GM19035 (cell line): ENCODE results near the gene KCNK7.
"Not testable (repeated sequence)": the region's sequence is repeated elsewhere in the genome, so short reads cannot be mapped to it uniquely, and the experiment has no call there.

Source experiments
- ATAC-seq: cut with Tn5 transposase; IDR thresholded peaks from one replicate; pipeline ENCODE4 v1.9.1; 2021; ENCODE audit not compliant: unreplicated experiment

Gene KCNK7, protein sequence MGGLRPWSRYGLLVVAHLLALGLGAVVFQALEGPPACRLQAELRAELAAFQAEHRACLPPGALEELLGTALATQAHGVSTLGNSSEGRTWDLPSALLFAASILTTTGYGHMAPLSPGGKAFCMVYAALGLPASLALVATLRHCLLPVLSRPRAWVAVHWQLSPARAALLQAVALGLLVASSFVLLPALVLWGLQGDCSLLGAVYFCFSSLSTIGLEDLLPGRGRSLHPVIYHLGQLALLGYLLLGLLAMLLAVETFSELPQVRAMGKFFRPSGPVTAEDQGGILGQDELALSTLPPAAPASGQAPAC

DNA sequence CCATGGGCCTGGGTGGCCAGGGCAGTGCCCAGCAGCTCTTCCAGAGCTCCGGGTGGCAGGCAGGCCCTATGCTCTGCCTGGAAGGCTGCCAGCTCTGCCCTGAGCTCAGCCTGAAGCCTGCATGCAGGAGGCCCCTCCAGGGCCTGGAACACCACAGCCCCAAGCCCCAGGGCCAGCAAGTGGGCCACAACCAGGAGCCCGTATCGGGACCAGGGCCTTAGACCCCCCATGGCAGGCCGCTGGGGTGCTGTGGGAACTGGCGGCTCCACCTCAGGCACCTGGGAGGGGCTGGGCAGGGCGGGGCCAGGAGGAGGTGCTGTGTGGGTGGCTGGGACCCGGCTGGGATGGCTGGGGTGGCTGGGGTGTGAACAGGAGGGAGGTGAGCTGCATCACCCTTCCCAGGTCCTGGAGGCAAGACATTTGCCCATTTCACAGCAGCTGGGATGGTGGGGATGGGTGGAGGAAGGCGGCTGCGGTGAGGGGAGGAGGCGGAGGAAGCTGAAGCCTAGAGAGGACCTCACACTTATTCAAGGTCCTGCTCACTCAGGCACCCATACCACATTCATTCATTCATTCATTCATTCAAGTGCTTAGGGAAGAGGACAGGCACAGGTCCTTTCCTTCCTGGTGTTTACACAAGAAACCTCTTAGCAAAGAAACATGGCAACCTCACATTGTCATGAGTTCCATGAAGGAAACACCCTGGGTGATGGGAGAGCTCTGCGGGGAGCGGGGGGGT is at the start of gene KCNK7:
TSS of gene KCNK7 (minus strand) at position 258 of the 739 bp plus-strand sequence. CDS start at position 230, 28 bp downstream.
- no peak for ATAC-seq

DNA sequence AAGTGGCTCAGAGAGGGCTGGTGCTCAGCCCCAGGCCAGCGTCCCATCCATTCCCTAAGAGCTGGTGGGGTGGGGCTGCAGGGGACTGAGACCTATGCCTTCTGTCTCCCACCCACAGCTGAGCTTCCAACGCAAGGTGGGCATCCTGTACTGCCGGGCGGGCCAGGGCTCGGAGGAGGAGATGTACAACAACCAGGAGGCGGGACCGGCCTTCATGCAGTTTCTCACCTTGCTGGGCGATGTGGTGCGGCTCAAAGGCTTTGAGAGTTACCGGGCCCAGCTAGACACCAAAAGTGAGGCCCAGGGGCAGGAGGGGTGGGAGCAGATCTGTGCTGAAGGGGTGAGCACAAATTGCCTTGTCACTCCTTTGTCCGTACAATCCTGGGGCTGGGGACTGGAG is 49.2 kb upstream of the KCNK7 start:
- no peak for ATAC-seq

DNA sequence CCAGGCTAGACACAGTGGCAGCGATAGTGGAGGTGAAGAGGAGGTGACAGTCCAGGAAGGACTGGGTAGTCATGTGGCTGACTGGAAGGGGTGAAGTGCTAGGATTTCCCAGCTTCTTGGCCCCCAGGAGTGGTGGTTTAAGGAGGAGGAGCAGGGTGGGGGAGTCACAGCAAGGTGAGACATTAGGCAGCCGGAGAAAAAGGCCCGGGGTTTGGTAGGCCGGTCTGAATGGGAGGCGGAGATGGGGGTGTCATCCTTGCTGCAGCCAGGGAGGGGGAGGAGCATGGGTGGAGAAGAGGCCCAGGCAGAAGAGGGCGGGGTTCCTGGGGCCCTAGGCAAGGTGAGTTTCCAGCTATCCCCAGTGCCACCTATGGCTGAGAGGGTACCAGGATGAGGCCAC is 48.4 kb upstream of the KCNK7 start:
- ATAC-seq: no peak

DNA sequence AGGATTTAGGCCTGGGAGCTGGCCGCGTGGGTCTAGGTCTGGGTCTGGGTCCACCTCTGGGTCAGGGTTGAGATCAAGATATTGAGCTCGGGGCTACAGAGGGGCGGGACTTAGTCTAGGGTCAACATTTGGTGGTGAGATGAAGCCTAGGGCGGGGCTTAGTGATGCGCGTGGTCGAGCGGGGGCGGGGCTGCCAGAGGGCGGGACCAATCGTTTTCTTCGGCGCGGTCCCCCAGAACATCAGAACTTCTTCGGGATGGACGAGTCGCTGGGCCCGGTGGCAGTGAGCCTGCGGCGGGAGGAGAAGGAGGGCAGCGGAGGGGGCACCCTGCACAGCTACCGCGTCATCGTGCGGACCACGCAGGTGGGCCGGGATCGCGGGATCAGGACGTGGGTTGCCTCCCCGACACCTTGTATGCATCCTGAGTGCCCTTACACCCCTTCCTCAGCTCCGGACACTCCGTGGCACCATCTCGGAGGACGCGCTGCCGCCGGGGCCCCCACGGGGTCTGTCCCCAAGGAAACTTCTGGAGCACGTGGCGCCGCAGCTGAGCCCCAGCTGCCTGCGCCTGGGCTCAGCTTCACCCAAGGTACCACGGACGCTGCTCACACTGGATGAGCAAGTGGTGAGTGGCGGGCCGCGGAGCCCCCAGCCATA is 46.5 kb upstream of the KCNK7 start:
- no peak for ATAC-seq

DNA sequence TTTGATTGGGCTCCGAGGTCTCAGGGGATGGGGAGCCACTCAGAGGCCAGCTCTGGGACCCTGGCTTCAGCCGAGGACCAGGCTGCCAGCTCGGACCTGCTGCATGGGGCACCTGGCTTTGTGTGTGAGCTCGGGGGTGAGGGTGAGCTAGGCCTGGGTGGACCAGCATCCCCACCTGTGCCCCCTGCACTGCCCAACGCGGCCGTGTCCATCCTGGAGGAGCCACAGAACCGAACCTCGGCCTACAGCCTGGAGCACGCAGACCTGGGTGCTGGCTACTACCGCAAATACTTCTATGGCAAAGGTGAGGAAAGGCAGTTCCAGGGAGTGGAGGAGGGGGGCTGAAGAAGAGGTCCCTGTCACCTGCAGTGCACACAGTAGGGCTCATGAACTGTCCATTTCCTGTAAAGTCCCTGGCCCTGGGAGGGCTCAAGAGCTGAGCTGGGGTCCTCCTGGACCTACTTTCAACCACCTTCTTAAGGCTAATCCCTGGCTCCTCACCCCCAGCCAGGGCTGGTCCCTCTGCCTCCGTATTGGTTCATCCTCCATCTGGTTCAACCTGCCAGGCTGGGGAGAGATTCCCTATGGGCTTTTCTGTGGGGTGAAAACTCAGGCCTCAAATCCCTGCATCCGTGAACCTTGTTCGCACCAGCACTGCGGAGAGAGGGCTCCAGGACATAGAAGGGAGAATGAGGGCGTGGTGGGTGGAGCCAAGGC is 45.9 kb upstream of the KCNK7 start:
- ATAC-seq: no peak

DNA sequence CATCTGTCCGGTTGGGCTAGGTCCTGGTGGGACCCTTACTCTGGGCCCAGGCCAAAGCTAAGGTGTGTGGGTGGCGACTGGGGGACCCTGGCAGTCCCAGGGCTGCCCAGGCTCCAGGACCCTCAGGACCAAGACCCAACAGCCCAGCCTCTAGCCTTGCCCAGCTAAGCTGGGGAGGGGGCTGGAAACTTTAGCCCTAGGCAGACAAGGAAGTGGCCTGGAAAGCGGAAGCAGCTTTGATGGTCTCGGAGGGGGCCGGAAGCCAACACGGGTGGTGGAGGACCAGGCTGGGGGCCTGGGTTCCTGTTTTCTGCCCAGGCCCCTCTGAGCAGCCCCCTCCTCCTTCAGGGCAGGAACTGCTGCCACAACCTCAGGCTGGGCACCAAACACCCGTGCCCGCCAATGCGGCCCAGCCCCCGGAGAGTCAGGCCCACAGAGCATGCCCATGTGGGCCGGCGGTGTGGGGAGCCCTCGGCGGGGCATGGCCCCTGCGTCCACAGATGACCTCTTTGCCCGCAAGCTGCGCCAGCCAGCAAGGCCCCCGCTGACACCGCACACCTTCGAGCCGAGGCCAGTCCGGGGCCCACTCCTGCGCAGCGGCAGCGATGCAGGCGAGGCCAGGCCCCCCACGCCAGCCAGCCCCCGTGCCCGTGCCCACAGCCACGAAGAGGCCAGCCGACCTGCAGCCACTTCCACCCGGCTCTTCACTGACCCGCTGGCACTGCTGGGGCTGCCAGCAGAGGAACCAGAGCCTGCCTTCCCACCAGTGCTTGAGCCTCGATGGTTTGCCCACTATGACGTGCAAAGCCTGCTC is 45.1 kb upstream of the KCNK7 start:
- ATAC-seq: no peak

DNA sequence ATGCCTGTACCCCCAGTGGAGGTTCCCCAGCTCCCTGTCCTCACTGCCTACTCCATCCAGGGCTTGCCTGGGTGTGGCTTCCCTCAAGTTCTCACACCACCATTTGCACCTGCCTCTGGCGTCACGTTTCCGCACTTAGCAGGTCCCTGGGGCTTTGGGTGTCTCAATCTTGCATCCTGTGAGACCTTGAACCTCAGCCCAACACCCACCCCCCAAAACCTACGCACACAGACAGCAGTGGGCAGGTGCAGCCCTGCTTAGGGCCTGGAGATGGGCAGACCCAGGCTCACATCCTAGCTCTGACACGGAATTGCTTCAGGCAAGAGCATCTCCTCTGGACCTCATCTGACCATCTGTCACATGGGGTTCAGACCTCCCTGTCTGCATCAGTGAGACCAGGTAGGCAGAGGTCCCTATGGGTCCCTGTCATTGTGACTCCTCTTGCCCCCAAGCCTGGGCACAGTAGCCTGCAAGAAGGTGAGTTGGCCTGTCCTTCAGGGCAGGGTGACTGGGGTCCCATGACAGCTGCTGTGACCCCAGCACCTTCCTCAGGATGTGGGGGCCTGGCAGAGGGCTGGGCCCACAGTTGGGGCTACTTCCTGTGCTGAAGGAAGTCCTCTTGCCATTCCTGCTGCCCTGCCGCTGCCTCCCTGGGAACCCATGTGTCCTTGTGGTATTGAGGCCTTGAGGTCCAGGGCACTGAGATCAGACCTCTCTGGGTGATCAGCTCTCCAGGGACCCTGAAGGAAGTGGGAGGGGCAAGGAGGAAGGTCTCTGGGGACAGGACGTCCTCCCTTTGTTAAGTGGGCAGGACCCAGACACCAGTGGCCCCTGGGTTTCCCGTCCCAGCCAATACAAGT is 44.3 kb upstream of the KCNK7 start:
- peak; percentile 34 for ATAC-seq

DNA sequence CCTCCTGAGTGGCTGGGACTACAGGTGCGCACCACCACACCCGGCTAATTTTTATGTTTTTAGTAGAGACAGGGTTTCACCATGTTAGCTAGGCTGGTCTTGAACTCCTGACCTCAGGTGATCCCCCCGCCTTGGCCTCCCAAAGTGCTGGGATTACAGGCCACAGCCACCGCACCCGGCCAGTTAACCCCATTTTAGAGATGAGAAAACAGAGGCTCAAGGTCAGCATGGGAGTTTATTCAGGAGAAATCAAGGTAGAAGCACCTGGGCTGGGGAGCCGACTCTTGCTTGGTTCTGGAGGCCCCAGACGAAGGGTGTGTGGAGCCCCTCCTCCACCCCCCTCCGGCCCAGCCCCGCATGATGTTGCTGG is 43.6 kb upstream of the KCNK7 start:
- ATAC-seq: not testable (repeated sequence)

DNA sequence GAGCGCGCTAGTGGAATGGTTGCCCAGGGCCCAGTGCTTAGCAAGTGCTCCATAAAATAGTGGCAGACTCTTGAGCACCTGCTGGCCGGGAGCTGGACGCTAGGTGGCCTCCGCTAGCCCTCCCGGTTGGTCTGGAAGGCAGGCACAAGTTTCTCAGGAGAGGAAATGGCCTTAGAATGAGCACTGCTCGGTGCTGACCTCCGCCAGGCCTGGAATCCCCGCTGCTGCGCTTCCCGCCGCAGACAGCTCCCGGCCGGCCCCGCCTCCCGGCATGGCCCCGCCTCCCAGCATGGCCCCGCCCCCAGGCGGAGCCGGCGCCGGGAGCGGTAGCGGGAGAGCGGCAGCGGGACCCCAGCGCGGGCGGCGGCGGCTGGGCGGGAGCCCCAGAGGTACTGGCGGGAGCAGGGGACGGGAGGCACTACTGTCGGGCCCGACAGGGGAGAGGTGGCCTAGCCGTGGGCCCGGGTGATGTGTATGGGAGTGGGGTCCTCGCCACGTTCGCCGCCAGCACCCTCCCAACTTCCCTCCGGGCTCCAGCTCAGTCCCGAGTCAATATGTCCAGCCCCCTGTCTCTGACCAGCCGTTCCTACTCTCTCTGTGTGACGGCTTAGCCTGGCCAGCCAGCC is 42.3 kb upstream of the KCNK7 start, which contains the start of gene SIPA1:
TSS of gene SIPA1 (plus strand) at position 308 of the 626 bp plus-strand sequence. CDS start 2,821 bp downstream, outside the sequence.
- ATAC-seq: peak; percentile 49

DNA sequence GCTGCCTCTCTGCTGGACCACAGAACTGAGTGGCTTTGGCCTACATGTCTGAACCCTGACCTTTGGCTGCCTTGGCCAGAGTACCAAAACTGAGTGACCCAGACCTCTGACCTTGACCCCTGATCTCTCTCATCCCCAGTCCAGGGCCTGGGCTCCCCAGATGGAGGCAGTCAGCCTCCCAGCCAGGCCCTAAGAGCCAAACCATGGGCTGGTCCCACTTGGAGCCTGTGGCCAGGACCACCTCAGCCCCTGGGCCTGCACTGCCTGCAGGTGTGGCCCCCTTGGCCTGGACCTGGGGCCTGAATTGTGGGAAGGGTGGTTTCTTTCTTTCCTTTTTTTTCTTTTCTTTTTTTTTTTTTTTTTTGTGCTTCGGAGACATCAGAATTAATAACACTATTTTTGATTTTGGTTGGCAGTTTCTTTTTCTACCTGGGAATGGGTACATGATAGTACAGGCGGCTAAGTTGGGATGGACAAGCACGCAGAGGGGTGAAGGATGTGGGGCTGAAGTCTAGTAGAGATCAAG is 41.5 kb upstream of the KCNK7 start:
- ATAC-seq: no peak

DNA sequence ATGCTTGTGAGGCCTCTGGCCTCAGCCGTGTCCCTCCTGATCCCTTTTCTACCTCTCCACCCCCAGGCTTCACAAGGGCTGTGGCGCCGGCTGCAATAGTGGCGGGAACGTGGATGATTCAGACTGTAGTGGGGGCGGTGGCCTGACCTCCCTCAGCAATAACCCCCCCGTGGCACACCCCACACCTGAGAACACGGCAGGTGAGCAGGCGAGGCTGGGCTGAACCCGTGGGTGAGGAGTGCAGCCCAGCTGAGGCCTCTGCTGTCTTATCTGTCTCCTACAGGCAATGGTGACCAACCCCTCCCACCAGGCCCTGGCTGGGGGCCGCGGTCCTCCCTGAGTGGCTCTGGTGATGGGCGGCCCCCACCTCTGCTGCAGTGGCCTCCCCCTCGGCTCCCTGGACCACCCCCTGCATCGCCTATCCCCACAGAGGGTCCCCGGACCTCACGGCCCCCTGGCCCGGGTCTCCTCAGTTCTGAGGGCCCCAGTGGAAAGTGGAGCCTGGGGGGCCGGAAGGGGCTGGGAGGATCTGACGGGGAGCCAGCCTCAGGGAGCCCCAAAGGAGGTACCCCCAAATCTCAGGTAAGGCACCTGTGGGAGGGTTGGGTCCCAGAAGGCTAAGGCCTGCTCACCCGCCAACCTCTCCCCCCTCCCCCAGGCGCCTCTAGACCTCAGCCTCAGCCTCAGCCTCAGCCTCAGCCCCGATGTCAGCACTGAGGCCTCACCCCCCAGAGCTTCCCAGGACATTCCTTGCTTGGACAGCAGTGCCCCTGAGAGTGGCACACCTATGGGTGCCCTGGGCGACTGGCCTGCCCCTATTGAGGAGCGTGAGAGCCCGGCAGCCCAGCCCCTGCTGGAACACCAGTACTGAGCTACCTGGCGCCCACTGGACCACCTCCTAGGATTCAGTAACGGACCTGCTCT is 40.8 kb upstream of the KCNK7 start:
- no peak for ATAC-seq

DNA sequence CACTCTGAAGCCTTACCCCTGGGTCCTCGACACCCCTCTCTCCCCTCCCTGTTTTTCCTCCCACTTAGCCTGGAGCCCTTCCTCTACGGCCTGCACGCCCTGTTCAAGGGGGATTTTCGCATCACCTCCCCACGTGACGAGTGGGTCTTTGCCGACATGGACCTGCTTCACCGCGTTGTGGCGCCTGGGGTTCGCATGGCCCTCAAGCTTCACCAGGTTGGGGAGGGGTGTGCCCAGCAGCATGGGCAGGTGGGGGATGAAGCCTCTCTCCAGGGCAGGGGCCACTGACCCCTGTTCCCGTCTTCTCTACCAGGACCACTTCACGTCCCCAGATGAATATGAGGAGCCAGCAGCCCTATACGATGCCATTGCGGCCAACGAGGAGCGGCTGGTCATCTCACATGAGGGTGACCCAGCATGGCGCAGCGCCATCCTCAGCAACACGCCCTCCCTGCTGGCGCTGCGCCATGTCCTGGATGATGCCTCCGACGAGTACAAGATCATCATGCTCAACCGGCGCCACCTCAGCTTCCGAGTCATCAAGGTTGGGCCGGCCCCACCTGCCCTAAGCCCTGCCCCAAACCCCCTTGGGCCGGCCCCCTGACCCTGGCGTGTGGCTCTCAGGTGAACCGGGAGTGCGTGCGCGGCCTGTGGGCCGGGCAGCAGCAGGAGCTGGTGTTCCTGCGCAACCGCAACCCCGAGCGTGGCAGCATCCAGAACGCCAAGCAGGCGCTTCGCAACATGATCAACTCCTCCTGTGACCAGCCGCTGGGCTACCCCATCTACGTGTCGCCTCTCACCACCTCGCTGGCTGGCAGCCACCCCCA is 39.5 kb upstream of the KCNK7 start:
- ATAC-seq: no peak

DNA sequence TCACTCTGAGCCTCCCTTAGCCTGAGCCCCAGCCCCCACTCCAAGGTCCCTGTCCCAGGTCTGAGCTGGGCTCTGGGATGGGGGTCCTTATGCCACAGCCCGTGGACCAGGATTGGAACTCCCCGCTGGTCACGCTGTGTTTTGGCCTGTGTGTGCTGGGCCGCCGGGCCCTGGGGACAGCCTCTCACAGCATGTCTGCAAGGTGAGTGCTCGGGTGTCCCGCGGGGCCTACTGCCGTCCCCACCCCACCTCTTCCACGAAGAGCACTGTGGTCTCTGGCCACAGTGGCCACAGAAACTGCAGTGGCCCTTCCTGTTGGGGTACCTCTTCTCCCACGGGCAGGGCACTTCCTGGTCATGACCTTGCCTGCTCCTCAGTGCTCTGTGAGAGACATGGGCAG is 38.8 kb upstream of the KCNK7 start:
- no peak for ATAC-seq

DNA sequence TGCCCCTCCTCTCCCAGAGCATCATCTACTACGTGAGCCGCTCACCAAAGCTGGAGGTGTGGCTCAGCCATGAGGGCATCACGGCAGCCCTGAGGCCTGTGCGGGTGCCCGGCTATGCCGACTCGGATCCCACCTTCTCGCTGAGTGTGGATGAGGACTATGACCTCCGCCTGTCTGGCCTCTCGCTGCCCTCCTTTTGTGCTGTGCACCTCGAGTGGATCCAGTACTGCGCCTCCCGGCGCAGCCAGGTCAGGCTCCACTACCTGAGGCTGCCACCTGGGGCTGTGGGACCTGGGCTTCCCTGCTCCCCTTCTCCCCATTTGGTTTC is 38.5 kb upstream of the KCNK7 start:
- no peak for ATAC-seq

DNA sequence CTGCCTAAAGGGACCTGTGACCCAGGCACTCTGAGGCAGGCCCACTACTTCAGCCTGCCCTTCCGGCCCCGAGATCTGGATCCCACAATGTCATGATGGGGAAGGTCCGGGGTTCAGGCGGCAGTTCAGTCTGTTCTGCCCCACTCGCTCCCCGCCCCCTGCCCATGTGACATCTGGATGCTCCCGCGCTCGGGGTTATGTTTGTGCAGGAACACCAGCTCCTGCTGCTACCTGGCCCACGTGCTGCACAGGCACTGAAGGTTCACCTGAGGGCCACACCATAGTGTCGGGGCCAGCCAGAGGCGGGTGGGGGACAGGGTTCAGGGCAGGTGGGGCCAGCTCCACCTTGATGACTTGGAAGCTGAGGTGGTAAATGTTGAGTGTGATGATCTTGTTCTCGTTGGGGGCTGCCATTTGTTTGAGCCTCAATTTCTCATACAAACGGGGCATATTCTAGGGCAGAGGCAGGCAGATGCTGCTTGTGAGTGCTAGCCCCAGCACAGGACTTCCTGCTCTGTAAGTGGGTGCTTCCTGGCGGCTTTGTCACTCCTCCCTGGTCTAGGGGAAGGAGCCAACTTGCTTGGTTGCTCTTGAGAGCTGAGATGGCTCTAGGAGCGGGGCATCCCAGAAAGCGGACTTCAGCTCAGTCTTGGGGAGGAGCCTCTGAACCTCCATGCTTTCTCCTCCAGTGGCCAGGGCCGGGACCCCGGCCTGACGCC is 37.9 kb upstream of the KCNK7 start:
- ATAC-seq: no peak

DNA sequence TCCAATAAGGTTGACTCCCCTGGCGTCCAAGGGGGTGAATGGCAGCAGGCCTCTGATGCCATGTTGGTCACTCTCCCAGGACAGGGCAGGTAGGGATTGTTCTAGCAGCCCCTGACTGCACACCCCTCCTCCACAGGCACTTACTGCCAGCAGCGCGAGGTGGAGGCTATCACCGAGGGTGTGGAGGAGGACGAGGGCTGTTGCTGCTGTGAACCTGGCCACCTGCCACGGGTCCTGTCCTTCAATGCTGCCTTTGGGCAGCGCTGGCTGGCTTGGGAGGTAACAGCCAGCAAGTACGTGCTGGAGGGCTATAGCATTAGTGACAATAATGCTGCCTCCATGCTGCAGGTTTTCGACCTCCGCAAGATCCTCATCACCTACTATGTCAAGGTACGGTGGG is 34.6 kb upstream of the KCNK7 start:
- no peak for ATAC-seq
